PC-9 (cell line): Measurements from ENCODE around the gene MXD1. TPM values are rescaled to one million over a fixed set of nuclear protein-coding genes. Genes with fewer than 3 reads are reported as not detected.

ENCODE experiments used
- BruUV-seq: library from RNA; stranded (reverse); fragments of 400-500 nt; replicated peaks from 2 replicates; lab custom pipeline; 2021; lab: Mats Ljungman, UMichigan
- CTCF ChIA-PET: fragments of 300-600 bp; sonication (Branson Sonifier 250); formaldehyde crosslinking; loops from one replicate; lab custom pipeline; 2022; ENCODE audit warnings: antibody characterized with exemption; lab: Charles Lee
- POLR2A ChIA-PET: fragments of 300-600 bp; sonication (Branson Sonifier 250); formaldehyde crosslinking; loops from one replicate; lab custom pipeline; 2022; ENCODE audit warnings: antibody characterized with exemption; ENCODE audit not compliant: unreplicated experiment; lab: Charles Lee
- DNase-seq, 2 experiments: peaks; one replicate each; pipeline versions ENCODE4 v3.0.0 to v3.0.0-alpha.2; 2015 to 2022; ENCODE audit warnings: mixed read lengths in 1 of 2
- H2AFZ ChIP-seq: fragments of 200-600 bp; sonication (generic); 2 replicates; pipeline ENCODE4 v1.8.1; 2017; ENCODE audit warnings: antibody characterized with exemption
- H3F3A ChIP-seq: fragments of 200-600 bp; sonication (generic); 2 replicates; pipeline ENCODE4 v1.8.1; 2017; ENCODE audit warnings: antibody characterized with exemption, mild to moderate bottlenecking, low read depth; ENCODE audit not compliant: insufficient read depth
- H3K27ac ChIP-seq: fragments of 200-600 bp; sonication (generic); 2 replicates; pipeline ENCODE4 v1.6.1; 2016; ENCODE audit warnings: mixed run types
- H3K27me3 ChIP-seq: fragments of 200-600 bp; sonication (generic); 2 replicates; pipeline ENCODE4 v1.6.1; 2016; ENCODE audit warnings: low read depth, mixed run types; ENCODE audit not compliant: insufficient read depth
- H3K36me3 ChIP-seq: fragments of 200-600 bp; sonication (generic); 2 replicates; pipeline ENCODE4 v1.6.1; 2016; ENCODE audit warnings: low read depth, mixed run types
- H3K4me1 ChIP-seq: fragments of 200-600 bp; sonication (generic); replicated peaks from 2 replicates; pipeline ENCODE4 v1.6.1; 2016; ENCODE audit warnings: mixed run types; ENCODE audit not compliant: insufficient read depth
- H3K4me2 ChIP-seq: fragments of 200-600 bp; sonication (generic); 2 replicates; pipeline ENCODE4 v1.6.1; 2017; ENCODE audit warnings: mixed run types
- H3K4me3 ChIP-seq: fragments of 200-600 bp; sonication (generic); 2 replicates; pipeline ENCODE4 v1.6.1; 2016; ENCODE audit warnings: mixed run types
- H3K79me2 ChIP-seq: fragments of 200-600 bp; sonication (generic); 2 replicates; pipeline ENCODE4 v1.6.1; 2017; ENCODE audit warnings: low read depth, mixed run types
- H3K9me2 ChIP-seq: fragments of 200-600 bp; sonication (generic); 2 replicates; pipeline ENCODE4 v1.8.1; 2017; ENCODE audit warnings: mild to moderate bottlenecking; ENCODE audit not compliant: insufficient read depth
- H3K9me3 ChIP-seq: fragments of 200-600 bp; sonication (generic); 2 replicates; pipeline ENCODE4 v1.8.1; 2016; ENCODE audit warnings: low read depth; ENCODE audit not compliant: insufficient read depth
- H4K20me1 ChIP-seq: fragments of 200-600 bp; sonication (generic); 2 replicates; pipeline ENCODE4 v1.8.1; 2017; ENCODE audit not compliant: insufficient read depth
- EZH2 ChIP-seq: fragments of 200-600 bp; sonication (generic); IDR thresholded peaks from 2 replicates; pipeline ENCODE4 v1.8.0; 2017; ENCODE audit warnings: antibody characterized with exemption, low read depth
- intact Hi-C: fragments of 100-400 bp; cut with micrococcal nuclease; formaldehyde crosslinking; loops from one replicate; pipeline ENCODE4 v1.10.0; 2022; ENCODE audit not compliant: unreplicated experiment
- total RNA-seq: library from RNA; stranded (reverse); gene quantifications from 2 replicates; pipeline ENCODE4 v1.2.3, GENCODE V29; 2021
- TF ChIP-seq, protein P1 (sequence below): fragments of 200-600 bp; sonication (generic); conservative IDR thresholded peaks from 2 replicates; pipeline ENCODE4 v1.6.1; 2017; ENCODE audit warnings: mixed run types, antibody characterized with exemption, mild to moderate bottlenecking, moderate library complexity

MXD1 gene
- total RNA-seq, 1 experiment from 2014 or later: 8.8 TPM

GRCh38 chr2:69957965-69958364 is 43.1 kb downstream of the MXD1 start:
- Histone ChIP-seq H2AFZ (no peak overlapping the region), H3K79me2 (no peaks in the 10 kb centered on the region), H3K36me3 (no peaks in the 10 kb centered on the region), H4K20me1 (no peaks in the 10 kb centered on the region), H3K4me3 (no peak overlapping the region), H3K27ac (no peak overlapping the region), H3F3A (no peaks in the 10 kb centered on the region; the same call in 1 of the 2 replicates), H3K9me3 (no peaks in the 10 kb centered on the region), H3K4me2 (no peak overlapping the region), H3K27me3 (no peaks in the 10 kb centered on the region), H3K4me1 (no peaks in the 10 kb centered on the region), H3K9me2 (no peaks in the 10 kb centered on the region)
- ChIA-PET CTCF (no interaction called here), POLR2A (no interaction called here)
- intact Hi-C loops: no loop called here
- TF ChIP-seq, protein P1, sequence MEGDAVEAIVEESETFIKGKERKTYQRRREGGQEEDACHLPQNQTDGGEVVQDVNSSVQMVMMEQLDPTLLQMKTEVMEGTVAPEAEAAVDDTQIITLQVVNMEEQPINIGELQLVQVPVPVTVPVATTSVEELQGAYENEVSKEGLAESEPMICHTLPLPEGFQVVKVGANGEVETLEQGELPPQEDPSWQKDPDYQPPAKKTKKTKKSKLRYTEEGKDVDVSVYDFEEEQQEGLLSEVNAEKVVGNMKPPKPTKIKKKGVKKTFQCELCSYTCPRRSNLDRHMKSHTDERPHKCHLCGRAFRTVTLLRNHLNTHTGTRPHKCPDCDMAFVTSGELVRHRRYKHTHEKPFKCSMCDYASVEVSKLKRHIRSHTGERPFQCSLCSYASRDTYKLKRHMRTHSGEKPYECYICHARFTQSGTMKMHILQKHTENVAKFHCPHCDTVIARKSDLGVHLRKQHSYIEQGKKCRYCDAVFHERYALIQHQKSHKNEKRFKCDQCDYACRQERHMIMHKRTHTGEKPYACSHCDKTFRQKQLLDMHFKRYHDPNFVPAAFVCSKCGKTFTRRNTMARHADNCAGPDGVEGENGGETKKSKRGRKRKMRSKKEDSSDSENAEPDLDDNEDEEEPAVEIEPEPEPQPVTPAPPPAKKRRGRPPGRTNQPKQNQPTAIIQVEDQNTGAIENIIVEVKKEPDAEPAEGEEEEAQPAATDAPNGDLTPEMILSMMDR: no peak
- TF ChIP-seq EZH2: no peak
- DNase-seq: no peak
- no TSS peak for BruUV-seq

DNA sequence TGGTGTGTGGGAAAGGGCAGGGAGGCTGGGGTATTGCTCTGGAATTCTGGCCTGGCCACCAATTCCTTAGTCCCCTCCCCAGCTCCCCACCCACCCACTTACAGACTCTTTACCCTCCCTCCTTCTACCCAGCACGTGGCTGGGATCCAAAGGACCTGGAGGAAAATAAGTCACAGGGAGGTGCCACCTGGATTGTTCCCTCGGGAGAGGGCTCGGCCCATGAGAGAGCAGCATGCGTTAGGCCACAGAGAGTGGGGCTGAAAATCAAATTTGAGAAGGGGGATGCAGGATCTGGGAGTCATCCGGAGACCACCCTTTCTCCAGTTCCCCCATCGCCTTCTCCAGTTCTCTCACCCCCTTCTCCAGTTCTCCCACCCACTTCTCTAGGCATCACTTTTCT is 43.6 kb downstream of the MXD1 start:
- intact Hi-C loops: no loop called here
- Histone ChIP-seq H3K4me2 (no peak overlapping the region), H3K27ac (no peak overlapping the region), H4K20me1 (no peaks in the 10 kb centered on the region), H2AFZ (no peak overlapping the region), H3F3A (no peaks in the 10 kb centered on the region; the same call in 1 of the 2 replicates), H3K79me2 (no peaks in the 10 kb centered on the region), H3K36me3 (no peaks in the 10 kb centered on the region), H3K4me3 (no peak overlapping the region), H3K9me2 (no peaks in the 10 kb centered on the region), H3K27me3 (no peaks in the 10 kb centered on the region), H3K9me3 (no peaks in the 10 kb centered on the region), H3K4me1 (no peaks in the 10 kb centered on the region)
- no peak for DNase-seq
- ChIA-PET CTCF (no interaction called here), POLR2A (no interaction called here)
- TF ChIP-seq, protein P1: no peak
- no peak for TF ChIP-seq EZH2
- no TSS peak for BruUV-seq

- no peaks in the 10 kb centered on the region; the same call in 1 of the 2 replicates for H3F3A ChIP-seq
- H3K9me2 ChIP-seq: no peaks in the 10 kb centered on the region
- no peak for DNase-seq
- H2AFZ ChIP-seq: no peak overlapping the region
- H3K27me3 ChIP-seq: no peaks in the 10 kb centered on the region
- no peaks in the 10 kb centered on the region for H4K20me1 ChIP-seq
- ChIA-PET POLR2A (no interaction called here), CTCF (no interaction called here)
- no peaks in the 10 kb centered on the region for H3K36me3 ChIP-seq
- no peaks in the 10 kb centered on the region for H3K79me2 ChIP-seq
- H3K9me3 ChIP-seq: no peaks in the 10 kb centered on the region
- intact Hi-C loops: no loop called here
- no peak overlapping the region for H3K4me2 ChIP-seq
- BruUV-seq: no TSS peak
- no peak overlapping the region for H3K4me3 ChIP-seq
- no peaks in the 10 kb centered on the region for H3K4me1 ChIP-seq
- H3K27ac ChIP-seq: no peak overlapping the region
- no peak for TF ChIP-seq EZH2
- TF ChIP-seq, protein P1: no peak
Measured at GRCh38 chr2:69959425-69959824, 44.5 kb downstream of the MXD1 start.
